ENCODE results near the gene NCAM1.

NCAM1 gene

GRCh38 chr11:113286509-113287497 is 325.6 kb downstream of the NCAM1 start:
- Histone ChIP-seq H3K27ac (no peak overlapping the region), H3K4me1 (no peaks in the 10 kb centered on the region), H3K36me3 (ENCODE audit: control insufficient read depth, insufficient read depth, low read length) (no peaks in the 10 kb centered on the region), H2AFZ (no peak overlapping the region), H3K9ac (no peak overlapping the region), H3K4me2 (ENCODE audit: low read length) (no peak overlapping the region), H3K79me2 (no peaks in the 10 kb centered on the region), H3K4me3 (ENCODE audit: low read depth, low read length) (no peak overlapping the region), H3K27me3 (ENCODE audit: control insufficient read depth, insufficient read depth, low read length) (no peaks in the 10 kb centered on the region), H3K9me3 (ENCODE audit: control insufficient read depth, low read length) (no peaks in the 10 kb centered on the region)
- no peak for TF ChIP-seq CTCF (IDR thresholded peaks at IDR 0.05)

- Histone ChIP-seq H3K9me3 (ENCODE audit: control insufficient read depth, low read length) (no peaks in the 10 kb centered on the region), H3K79me2 (no peaks in the 10 kb centered on the region), H3K36me3 (ENCODE audit: control insufficient read depth, insufficient read depth, low read length) (no peaks in the 10 kb centered on the region), H2AFZ (no peak overlapping the region), H3K4me3 (ENCODE audit: low read depth, low read length) (no peak overlapping the region), H3K4me1 (no peaks in the 10 kb centered on the region), H3K27ac (no peak overlapping the region), H3K9ac (no peak overlapping the region), H3K27me3 (ENCODE audit: control insufficient read depth, insufficient read depth, low read length) (no peaks in the 10 kb centered on the region), H3K4me2 (ENCODE audit: low read length) (no peak overlapping the region)
- no peak for TF ChIP-seq CTCF (IDR thresholded peaks at IDR 0.05)
Observed at GRCh38 chr11:113287801-113288200, 326.6 kb downstream of the NCAM1 start.

GRCh38 chr11:113288286-113288863 is 327.2 kb downstream of the NCAM1 start:
- Histone ChIP-seq H3K4me3 (ENCODE audit: low read depth, low read length) (no peak overlapping the region), H3K27ac (no peak overlapping the region), H3K36me3 (ENCODE audit: control insufficient read depth, insufficient read depth, low read length) (no peaks in the 10 kb centered on the region), H3K4me2 (ENCODE audit: low read length) (no peak overlapping the region), H3K27me3 (ENCODE audit: control insufficient read depth, insufficient read depth, low read length) (no peaks in the 10 kb centered on the region), H2AFZ (no peak overlapping the region), H3K4me1 (no peaks in the 10 kb centered on the region), H3K79me2 (no peaks in the 10 kb centered on the region), H3K9me3 (ENCODE audit: control insufficient read depth, low read length) (no peaks in the 10 kb centered on the region), H3K9ac (no peak overlapping the region)
- no peak for TF ChIP-seq CTCF (IDR thresholded peaks at IDR 0.05)

- no peak overlapping the region for H2AFZ ChIP-seq
- no peaks in the 10 kb centered on the region for H3K27me3 ChIP-seq (ENCODE audit: control insufficient read depth, insufficient read depth, low read length)
- H3K4me3 ChIP-seq (ENCODE audit: low read depth, low read length), result no peak overlapping the region
- H3K27ac ChIP-seq, result no peak overlapping the region
- H3K4me1 ChIP-seq, result no peaks in the 10 kb centered on the region
- peak; percentile 66 for TF ChIP-seq CTCF (IDR thresholded peaks at IDR 0.05)
- no peaks in the 10 kb centered on the region for H3K79me2 ChIP-seq
- no peak overlapping the region for H3K4me2 ChIP-seq (ENCODE audit: low read length)
- no peak overlapping the region for H3K9ac ChIP-seq
- H3K9me3 ChIP-seq (ENCODE audit: control insufficient read depth, low read length), result no peaks in the 10 kb centered on the region
- no peaks in the 10 kb centered on the region for H3K36me3 ChIP-seq (ENCODE audit: control insufficient read depth, insufficient read depth, low read length)
Observed at GRCh38 chr11:113289431-113290187, 328.4 kb downstream of the NCAM1 start.
